ENCODE data around the gene ICAM1.

Gene ICAM1

GRCh38 chr19:10226021-10226375, 44.9 kb upstream of the ICAM1 start:
- peaks cover 9% of the 10 kb centered on the region for H3K79me1 ChIP-seq (ENCODE audit: low read length)
- H3K14ac ChIP-seq (ENCODE audit: low read length): no peak overlapping the region
- no peak overlapping the region for H3K18ac ChIP-seq (ENCODE audit: low read length)
- no peak overlapping the region for H2AFZ ChIP-seq (ENCODE audit: insufficient read depth, low read length, poor library complexity)
- H2BK12ac ChIP-seq (ENCODE audit: low read length): no peak overlapping the region
- peak overlapping the region; percentile 14 for H3K4ac ChIP-seq (ENCODE audit: low read depth, low read length)
- no peak overlapping the region for H3K9ac ChIP-seq (ENCODE audit: low read length)
- H3K4me2 ChIP-seq (ENCODE audit: low read length): no peak overlapping the region
- no peak for DNase-seq
- peaks cover 19 to 27% of the 10 kb centered on the region in 2 experiments for H3K4me1 ChIP-seq (ENCODE audit: control insufficient read depth in 1 of 2, insufficient read depth in 2 of 2, low read length in 2 of 2)
- no peak overlapping the region for H3K27ac ChIP-seq (ENCODE audit: low read depth, low read length)
- H3K79me2 ChIP-seq (ENCODE audit: control insufficient read depth, insufficient read depth, low read length, poor library complexity): peaks cover 9% of the 10 kb centered on the region
- H3K36me3 ChIP-seq (ENCODE audit: control insufficient read depth in 1 of 2, insufficient read depth in 2 of 2, low read length in 2 of 2): peaks cover 17 to 21% of the 10 kb centered on the region in 2 experiments
- H4K12ac ChIP-seq (ENCODE audit: low read depth, low read length): no peak overlapping the region
- no CpG with 5 or more reads among the region's 6 CpGs for WGBS (ENCODE audit: extremely low coverage, insufficient coverage, insufficient read length)
- H4K8ac ChIP-seq (ENCODE audit: low read depth, low read length): no peak overlapping the region
- peaks cover 3% of the 10 kb centered on the region for H3K9me3 ChIP-seq (ENCODE audit: insufficient read depth, low read depth, low read length)
- H4K91ac ChIP-seq (ENCODE audit: low read depth, low read length): no peak overlapping the region
- H3K23ac ChIP-seq (ENCODE audit: low read length): no peak overlapping the region
- no peak overlapping the region for H3K4me3 ChIP-seq (ENCODE audit: low read depth, low read length)
- H2BK5ac ChIP-seq (ENCODE audit: low read depth, low read length, poor library complexity): no peak overlapping the region
- H3K27me3 ChIP-seq (ENCODE audit: insufficient read depth, low read length): no peaks in the 10 kb centered on the region
- no peak overlapping the region for H2BK120ac ChIP-seq (ENCODE audit: insufficient read depth, low read length, poor library complexity)
- no peak overlapping the region for H2AK5ac ChIP-seq (ENCODE audit: low read length)

GRCh38 chr19:10226376-10227025, 44.4 kb upstream of the ICAM1 start:
- no peak overlapping the region for H3K23ac ChIP-seq (ENCODE audit: low read length)
- no peak overlapping the region for H4K8ac ChIP-seq (ENCODE audit: low read depth, low read length)
- H3K79me1 ChIP-seq (ENCODE audit: low read length): peaks cover 10% of the 10 kb centered on the region
- H3K27me3 ChIP-seq (ENCODE audit: insufficient read depth, low read length): no peaks in the 10 kb centered on the region
- H3K9ac ChIP-seq (ENCODE audit: low read length): no peak overlapping the region
- H2BK12ac ChIP-seq (ENCODE audit: low read length): peak overlapping the region; percentile 42
- peaks cover 19 to 28% of the 10 kb centered on the region in 2 experiments for H3K4me1 ChIP-seq (ENCODE audit: control insufficient read depth in 1 of 2, insufficient read depth in 2 of 2, low read length in 2 of 2)
- H3K9me3 ChIP-seq (ENCODE audit: insufficient read depth, low read depth, low read length): peaks cover 3% of the 10 kb centered on the region
- no CpG with 5 or more reads among the region's 13 CpGs for WGBS (ENCODE audit: extremely low coverage, insufficient coverage, insufficient read length)
- H2BK5ac ChIP-seq (ENCODE audit: low read depth, low read length, poor library complexity): no peak overlapping the region
- H4K12ac ChIP-seq (ENCODE audit: low read depth, low read length): no peak overlapping the region
- H3K27ac ChIP-seq (ENCODE audit: low read depth, low read length): no peak overlapping the region
- peak overlapping the region; percentile 13 for H3K4me2 ChIP-seq (ENCODE audit: low read length)
- H2BK120ac ChIP-seq (ENCODE audit: insufficient read depth, low read length, poor library complexity): no peak overlapping the region
- peak overlapping the region; percentile 24 for H3K4ac ChIP-seq (ENCODE audit: low read depth, low read length)
- peaks cover 17 to 21% of the 10 kb centered on the region in 2 experiments for H3K36me3 ChIP-seq (ENCODE audit: control insufficient read depth in 1 of 2, insufficient read depth in 2 of 2, low read length in 2 of 2)
- H2AK5ac ChIP-seq (ENCODE audit: low read length): peak overlapping the region; percentile 2
- no peak overlapping the region for H3K14ac ChIP-seq (ENCODE audit: low read length)
- no peak overlapping the region for H2AFZ ChIP-seq (ENCODE audit: insufficient read depth, low read length, poor library complexity)
- peak overlapping the region; percentile 68 for H4K91ac ChIP-seq (ENCODE audit: low read depth, low read length)
- H3K18ac ChIP-seq (ENCODE audit: low read length): peak overlapping the region; percentile 69
- peaks cover 10% of the 10 kb centered on the region for H3K79me2 ChIP-seq (ENCODE audit: control insufficient read depth, insufficient read depth, low read length, poor library complexity)
- no peak overlapping the region for H3K4me3 ChIP-seq (ENCODE audit: low read depth, low read length)
- DNase-seq: no peak

DNA sequence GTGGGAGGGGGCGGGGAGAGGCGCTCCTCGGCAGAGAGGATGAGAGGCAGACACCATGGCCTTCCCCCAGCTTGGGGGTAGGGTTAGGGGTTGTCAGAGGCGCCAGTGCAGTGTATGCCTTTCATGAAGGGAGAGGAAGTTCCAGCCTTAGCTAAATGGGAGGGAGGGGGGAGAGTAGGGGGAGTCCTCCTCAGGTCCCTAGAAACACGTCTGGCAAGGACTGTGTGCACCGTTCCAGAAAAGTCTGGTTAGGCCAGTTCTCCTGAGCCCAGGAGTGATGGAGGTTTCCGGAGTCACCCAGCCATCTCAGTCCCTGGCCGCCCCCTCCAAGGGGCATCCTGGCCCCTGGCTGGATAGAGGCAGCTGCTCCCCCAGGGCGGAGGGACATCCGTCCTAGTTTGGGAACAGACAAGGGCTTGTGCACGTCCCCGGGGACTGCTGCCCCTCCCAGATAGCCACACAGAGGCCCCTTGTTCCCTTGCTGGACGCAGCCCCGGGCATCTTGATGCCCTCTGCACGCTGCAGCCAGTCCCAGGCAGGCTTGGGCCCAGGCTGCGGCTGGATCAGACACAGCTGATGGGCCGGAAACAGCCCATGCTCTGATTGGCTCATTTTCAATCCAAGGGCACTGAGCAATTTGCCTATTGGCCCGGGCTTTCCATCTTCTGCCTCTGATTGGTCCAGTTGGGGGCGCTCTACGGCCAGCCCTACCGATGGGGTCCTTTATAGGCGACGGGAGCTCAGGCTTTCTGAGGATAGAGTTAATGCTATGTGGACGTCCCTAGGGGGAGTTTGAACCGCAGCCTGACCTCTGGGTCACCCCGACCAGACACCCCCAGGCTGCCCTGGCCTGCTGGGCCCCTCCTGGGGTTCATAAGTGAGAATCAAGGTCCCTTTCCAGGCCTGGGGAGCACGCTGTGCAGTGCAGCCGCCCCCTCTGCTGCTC, 43.6 kb upstream of the ICAM1 start:
- Histone ChIP-seq H3K23ac (ENCODE audit: low read length) (no peak overlapping the region), H3K4ac (ENCODE audit: low read depth, low read length) (peak overlapping the region; percentile 0), H4K8ac (ENCODE audit: low read depth, low read length) (peak overlapping the region; percentile 1), H3K79me1 (ENCODE audit: low read length) (peaks cover 10% of the 10 kb centered on the region), H2BK5ac (ENCODE audit: low read depth, low read length, poor library complexity) (peak overlapping the region; percentile 6), H3K14ac (ENCODE audit: low read length) (peak overlapping the region; percentile 51), H3K36me3 (ENCODE audit: control insufficient read depth in 1 of 2, insufficient read depth in 2 of 2, low read length in 2 of 2) (peaks cover 17 to 21% of the 10 kb centered on the region in 2 experiments), H3K9me3 (ENCODE audit: insufficient read depth, low read depth, low read length) (peaks cover 3% of the 10 kb centered on the region), H3K9ac (ENCODE audit: low read length) (no peak overlapping the region), H2AK5ac (ENCODE audit: low read length) (peak overlapping the region; percentile 42), H3K4me2 (ENCODE audit: low read length) (peak overlapping the region; percentile 13), H3K27me3 (ENCODE audit: insufficient read depth, low read length) (no peaks in the 10 kb centered on the region), H3K18ac (ENCODE audit: low read length) (peak overlapping the region; percentile 20), H4K12ac (ENCODE audit: low read depth, low read length) (no peak overlapping the region), H2BK12ac (ENCODE audit: low read length) (peak overlapping the region; percentile 10), H3K27ac (ENCODE audit: low read depth, low read length) (peak overlapping the region; percentile 80), H3K4me3 (ENCODE audit: low read depth, low read length) (peak overlapping the region; percentile 7), H3K79me2 (ENCODE audit: control insufficient read depth, insufficient read depth, low read length, poor library complexity) (peaks cover 10% of the 10 kb centered on the region), H2AFZ (ENCODE audit: insufficient read depth, low read length, poor library complexity) (no peak overlapping the region), H3K4me1 (ENCODE audit: control insufficient read depth in 1 of 2, insufficient read depth in 2 of 2, low read length in 2 of 2) (peaks cover 19 to 29% of the 10 kb centered on the region in 2 experiments), H4K91ac (ENCODE audit: low read depth, low read length) (peak overlapping the region; percentile 45), H2BK120ac (ENCODE audit: insufficient read depth, low read length, poor library complexity) (peak overlapping the region; percentile 12)
- no CpG with 5 or more reads among the region's 28 CpGs for WGBS (ENCODE audit: extremely low coverage, insufficient coverage, insufficient read length)
- DNase-seq: no peak

DNA sequence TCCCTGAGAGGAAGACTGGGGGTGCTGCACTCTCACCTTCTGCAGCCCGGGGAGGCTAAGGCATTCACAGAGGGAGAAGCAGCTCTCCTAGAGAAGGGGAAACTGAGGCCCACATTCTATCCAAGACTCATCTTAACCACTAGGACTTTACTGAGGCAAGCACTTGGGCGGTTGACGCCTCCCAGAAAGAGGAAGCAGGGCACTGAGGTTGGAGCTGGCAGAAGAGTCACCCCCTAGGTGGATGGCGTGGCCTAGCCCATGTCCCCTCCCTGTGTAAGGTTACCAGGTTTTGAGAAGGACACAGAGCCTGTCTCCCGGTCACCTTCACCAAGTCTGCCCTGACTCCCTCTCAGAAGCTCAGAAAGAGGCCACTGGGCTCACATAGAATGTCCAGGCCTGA, 42.5 kb upstream of the ICAM1 start:
- Histone ChIP-seq H2BK120ac (ENCODE audit: insufficient read depth, low read length, poor library complexity) (no peak overlapping the region), H2BK12ac (ENCODE audit: low read length) (no peak overlapping the region), H2AK5ac (ENCODE audit: low read length) (no peak overlapping the region), H3K79me1 (ENCODE audit: low read length) (peaks cover 10% of the 10 kb centered on the region), H2AFZ (ENCODE audit: insufficient read depth, low read length, poor library complexity) (no peak overlapping the region), H4K91ac (ENCODE audit: low read depth, low read length) (no peak overlapping the region), H3K27ac (ENCODE audit: low read depth, low read length) (no peak overlapping the region), H4K12ac (ENCODE audit: low read depth, low read length) (no peak overlapping the region), H3K9me3 (ENCODE audit: insufficient read depth, low read depth, low read length) (peaks cover 3% of the 10 kb centered on the region), H3K9ac (ENCODE audit: low read length) (no peak overlapping the region), H4K8ac (ENCODE audit: low read depth, low read length) (no peak overlapping the region), H3K14ac (ENCODE audit: low read length) (no peak overlapping the region), H3K23ac (ENCODE audit: low read length) (no peak overlapping the region), H3K4ac (ENCODE audit: low read depth, low read length) (peak overlapping the region; percentile 46), H2BK5ac (ENCODE audit: low read depth, low read length, poor library complexity) (no peak overlapping the region), H3K4me1 (ENCODE audit: control insufficient read depth in 1 of 2, insufficient read depth in 2 of 2, low read length in 2 of 2) (peaks cover 19 to 29% of the 10 kb centered on the region in 2 experiments), H3K27me3 (ENCODE audit: insufficient read depth, low read length) (no peaks in the 10 kb centered on the region), H3K18ac (ENCODE audit: low read length) (no peak overlapping the region), H3K4me2 (ENCODE audit: low read length) (no peak overlapping the region), H3K4me3 (ENCODE audit: low read depth, low read length) (no peak overlapping the region), H3K79me2 (ENCODE audit: control insufficient read depth, insufficient read depth, low read length, poor library complexity) (peaks cover 10% of the 10 kb centered on the region), H3K36me3 (ENCODE audit: control insufficient read depth in 1 of 2, insufficient read depth in 2 of 2, low read length in 2 of 2) (peaks cover 13 to 20% of the 10 kb centered on the region in 2 experiments)
- no peak for DNase-seq
- no CpG with 5 or more reads among the region's 5 CpGs for WGBS (ENCODE audit: extremely low coverage, insufficient coverage, insufficient read length)

All from trophoblast cell (in vitro differentiated cells and primary cell).